ENCODE data around the gene METTL9. TPM values are rescaled to one million over a fixed set of nuclear protein-coding genes. Genes with fewer than 3 reads are reported as not detected.

Gene METTL9
- total and polyA plus RNA-seq, 2 experiments from 2014 or later = 72.5 to 152 TPM

DNA sequence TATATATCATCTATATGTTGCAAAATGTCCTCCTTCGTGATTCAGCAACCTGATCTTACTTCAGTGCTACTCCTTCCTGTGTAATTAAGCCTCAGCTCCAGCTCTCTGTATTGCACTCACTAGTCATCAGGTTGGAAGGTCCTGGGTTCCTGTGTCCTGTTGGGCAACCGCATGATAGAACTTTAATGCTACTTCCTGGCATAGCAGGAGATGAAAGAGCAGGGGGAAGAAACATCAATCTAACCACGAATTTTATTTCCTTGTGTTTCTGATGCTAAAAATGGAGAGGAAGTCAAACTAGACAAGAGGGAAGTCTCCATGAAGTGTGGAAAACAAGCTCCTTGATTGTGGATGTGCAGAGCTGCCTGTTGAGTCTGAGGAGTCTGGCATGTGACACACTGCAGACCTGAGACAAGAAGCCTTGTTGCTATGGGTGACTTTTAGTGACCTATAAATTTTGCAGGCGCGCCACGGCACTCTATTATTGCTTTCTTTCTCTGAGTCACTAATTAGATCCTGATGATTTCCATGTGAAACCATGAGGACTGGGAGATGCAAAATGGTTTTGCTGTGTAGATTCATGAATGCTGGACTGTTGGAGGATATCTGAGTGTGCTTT lies 27.4 kb downstream of the METTL9 start (continued):
- TF ChIP-seq, protein P1, sequence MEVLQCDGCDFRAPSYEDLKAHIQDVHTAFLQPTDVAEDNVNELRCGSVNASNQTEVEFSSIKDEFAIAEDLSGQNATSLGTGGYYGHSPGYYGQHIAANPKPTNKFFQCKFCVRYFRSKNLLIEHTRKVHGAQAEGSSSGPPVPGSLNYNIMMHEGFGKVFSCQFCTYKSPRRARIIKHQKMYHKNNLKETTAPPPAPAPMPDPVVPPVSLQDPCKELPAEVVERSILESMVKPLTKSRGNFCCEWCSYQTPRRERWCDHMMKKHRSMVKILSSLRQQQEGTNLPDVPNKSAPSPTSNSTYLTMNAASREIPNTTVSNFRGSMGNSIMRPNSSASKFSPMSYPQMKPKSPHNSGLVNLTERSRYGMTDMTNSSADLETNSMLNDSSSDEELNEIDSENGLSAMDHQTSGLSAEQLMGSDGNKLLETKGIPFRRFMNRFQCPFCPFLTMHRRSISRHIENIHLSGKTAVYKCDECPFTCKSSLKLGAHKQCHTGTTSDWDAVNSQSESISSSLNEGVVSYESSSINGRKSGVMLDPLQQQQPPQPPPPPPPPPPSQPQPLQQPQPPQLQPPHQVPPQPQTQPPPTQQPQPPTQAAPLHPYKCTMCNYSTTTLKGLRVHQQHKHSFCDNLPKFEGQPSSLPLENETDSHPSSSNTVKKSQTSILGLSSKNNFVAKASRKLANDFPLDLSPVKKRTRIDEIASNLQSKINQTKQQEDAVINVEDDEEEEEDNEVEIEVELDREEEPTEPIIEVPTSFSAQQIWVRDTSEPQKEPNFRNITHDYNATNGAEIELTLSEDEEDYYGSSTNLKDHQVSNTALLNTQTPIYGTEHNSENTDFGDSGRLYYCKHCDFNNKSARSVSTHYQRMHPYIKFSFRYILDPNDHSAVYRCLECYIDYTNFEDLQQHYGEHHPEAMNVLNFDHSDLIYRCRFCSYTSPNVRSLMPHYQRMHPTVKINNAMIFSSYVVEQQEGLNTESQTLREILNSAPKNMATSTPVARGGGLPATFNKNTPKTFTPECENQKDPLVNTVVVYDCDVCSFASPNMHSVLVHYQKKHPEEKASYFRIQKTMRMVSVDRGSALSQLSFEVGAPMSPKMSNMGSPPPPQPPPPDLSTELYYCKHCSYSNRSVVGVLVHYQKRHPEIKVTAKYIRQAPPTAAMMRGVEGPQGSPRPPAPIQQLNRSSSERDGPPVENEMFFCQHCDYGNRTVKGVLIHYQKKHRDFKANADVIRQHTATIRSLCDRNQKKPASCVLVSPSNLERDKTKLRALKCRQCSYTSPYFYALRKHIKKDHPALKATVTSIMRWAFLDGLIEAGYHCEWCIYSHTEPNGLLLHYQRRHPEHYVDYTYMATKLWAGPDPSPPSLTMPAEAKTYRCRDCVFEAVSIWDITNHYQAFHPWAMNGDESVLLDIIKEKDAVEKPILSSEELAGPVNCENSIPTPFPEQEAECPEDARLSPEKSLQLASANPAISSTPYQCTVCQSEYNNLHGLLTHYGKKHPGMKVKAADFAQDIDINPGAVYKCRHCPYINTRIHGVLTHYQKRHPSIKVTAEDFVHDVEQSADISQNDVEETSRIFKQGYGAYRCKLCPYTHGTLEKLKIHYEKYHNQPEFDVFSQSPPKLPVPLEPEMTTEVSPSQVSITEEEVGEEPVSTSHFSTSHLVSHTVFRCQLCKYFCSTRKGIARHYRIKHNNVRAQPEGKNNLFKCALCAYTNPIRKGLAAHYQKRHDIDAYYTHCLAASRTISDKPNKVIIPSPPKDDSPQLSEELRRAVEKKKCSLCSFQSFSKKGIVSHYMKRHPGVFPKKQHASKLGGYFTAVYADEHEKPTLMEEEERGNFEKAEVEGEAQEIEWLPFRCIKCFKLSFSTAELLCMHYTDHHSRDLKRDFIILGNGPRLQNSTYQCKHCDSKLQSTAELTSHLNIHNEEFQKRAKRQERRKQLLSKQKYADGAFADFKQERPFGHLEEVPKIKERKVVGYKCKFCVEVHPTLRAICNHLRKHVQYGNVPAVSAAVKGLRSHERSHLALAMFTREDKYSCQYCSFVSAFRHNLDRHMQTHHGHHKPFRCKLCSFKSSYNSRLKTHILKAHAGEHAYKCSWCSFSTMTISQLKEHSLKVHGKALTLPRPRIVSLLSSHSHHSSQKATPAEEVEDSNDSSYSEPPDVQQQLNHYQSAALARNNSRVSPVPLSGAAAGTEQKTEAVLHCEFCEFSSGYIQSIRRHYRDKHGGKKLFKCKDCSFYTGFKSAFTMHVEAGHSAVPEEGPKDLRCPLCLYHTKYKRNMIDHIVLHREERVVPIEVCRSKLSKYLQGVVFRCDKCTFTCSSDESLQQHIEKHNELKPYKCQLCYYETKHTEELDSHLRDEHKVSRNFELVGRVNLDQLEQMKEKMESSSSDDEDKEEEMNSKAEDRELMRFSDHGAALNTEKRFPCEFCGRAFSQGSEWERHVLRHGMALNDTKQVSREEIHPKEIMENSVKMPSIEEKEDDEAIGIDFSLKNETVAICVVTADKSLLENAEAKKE (CRISPR knock-in tag; IDR thresholded peaks at IDR 0.05) = no peak
- TF ChIP-seq CREB1 (CRISPR knock-in tag; IDR thresholded peaks at IDR 0.05; ENCODE audit: low read depth) (no peak), EZH2 (IDR thresholded peaks at IDR 0.05; ENCODE audit: low read depth, unreplicated experiment) (no peak), NANOG (IDR thresholded peaks at IDR 0.05; ENCODE audit: borderline replicate concordance) (no peak), JUNB (IDR thresholded peaks at IDR 0.05; ENCODE audit: unreplicated experiment) (no peak), POLR2AphosphoS5 (IDR thresholded peaks at IDR 0.05; ENCODE audit: low read depth) (no peak), ZNF331 (CRISPR knock-in tag; IDR thresholded peaks at IDR 0.05; ENCODE audit: low read depth) (no peak), ZNF114 (CRISPR knock-in tag; IDR thresholded peaks at IDR 0.05) (no peak), STAT1 (IDR thresholded peaks at IDR 0.05; ENCODE audit: unreplicated experiment) (no peak)
- TF ChIP-seq, protein P2, sequence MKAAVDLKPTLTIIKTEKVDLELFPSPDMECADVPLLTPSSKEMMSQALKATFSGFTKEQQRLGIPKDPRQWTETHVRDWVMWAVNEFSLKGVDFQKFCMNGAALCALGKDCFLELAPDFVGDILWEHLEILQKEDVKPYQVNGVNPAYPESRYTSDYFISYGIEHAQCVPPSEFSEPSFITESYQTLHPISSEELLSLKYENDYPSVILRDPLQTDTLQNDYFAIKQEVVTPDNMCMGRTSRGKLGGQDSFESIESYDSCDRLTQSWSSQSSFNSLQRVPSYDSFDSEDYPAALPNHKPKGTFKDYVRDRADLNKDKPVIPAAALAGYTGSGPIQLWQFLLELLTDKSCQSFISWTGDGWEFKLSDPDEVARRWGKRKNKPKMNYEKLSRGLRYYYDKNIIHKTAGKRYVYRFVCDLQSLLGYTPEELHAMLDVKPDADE (IDR thresholded peaks at IDR 0.05) = no peak
- TF ChIP-seq, protein P3, sequence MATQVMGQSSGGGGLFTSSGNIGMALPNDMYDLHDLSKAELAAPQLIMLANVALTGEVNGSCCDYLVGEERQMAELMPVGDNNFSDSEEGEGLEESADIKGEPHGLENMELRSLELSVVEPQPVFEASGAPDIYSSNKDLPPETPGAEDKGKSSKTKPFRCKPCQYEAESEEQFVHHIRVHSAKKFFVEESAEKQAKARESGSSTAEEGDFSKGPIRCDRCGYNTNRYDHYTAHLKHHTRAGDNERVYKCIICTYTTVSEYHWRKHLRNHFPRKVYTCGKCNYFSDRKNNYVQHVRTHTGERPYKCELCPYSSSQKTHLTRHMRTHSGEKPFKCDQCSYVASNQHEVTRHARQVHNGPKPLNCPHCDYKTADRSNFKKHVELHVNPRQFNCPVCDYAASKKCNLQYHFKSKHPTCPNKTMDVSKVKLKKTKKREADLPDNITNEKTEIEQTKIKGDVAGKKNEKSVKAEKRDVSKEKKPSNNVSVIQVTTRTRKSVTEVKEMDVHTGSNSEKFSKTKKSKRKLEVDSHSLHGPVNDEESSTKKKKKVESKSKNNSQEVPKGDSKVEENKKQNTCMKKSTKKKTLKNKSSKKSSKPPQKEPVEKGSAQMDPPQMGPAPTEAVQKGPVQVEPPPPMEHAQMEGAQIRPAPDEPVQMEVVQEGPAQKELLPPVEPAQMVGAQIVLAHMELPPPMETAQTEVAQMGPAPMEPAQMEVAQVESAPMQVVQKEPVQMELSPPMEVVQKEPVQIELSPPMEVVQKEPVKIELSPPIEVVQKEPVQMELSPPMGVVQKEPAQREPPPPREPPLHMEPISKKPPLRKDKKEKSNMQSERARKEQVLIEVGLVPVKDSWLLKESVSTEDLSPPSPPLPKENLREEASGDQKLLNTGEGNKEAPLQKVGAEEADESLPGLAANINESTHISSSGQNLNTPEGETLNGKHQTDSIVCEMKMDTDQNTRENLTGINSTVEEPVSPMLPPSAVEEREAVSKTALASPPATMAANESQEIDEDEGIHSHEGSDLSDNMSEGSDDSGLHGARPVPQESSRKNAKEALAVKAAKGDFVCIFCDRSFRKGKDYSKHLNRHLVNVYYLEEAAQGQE (IDR thresholded peaks at IDR 0.05; ENCODE audit: unreplicated experiment) = no peak

Measured in GM23338 (cell line).